Stromal cell of bone marrow (primary cell): ENCODE results near the gene ZNF414.

Experiments used
- DNase-seq: peaks from one replicate; pipeline ENCODE4 v3.0.0-alpha.2; 2012; ENCODE audit warnings: low read depth

The ZNF414 gene

DNA sequence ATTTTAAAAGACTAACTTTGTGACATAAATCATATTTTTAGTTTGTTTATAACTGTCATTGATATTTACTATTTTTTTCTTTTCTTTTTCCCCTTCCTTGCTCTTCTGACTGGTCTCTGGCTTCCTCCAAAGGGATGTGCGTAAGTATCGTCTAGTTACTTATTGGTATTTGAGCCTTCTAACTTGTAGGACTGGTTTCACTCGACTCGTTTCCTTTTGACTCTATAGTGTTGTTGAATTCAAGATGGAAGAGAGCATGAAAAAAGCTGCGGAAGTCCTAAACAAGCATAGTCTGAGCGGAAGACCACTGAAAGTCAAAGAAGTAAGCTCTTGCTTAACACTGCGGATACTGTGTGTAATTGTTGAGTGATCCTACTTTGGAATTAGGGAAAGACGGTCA, 50.6 kb downstream of the ZNF414 start:
- DNase-seq = no peak

DNA sequence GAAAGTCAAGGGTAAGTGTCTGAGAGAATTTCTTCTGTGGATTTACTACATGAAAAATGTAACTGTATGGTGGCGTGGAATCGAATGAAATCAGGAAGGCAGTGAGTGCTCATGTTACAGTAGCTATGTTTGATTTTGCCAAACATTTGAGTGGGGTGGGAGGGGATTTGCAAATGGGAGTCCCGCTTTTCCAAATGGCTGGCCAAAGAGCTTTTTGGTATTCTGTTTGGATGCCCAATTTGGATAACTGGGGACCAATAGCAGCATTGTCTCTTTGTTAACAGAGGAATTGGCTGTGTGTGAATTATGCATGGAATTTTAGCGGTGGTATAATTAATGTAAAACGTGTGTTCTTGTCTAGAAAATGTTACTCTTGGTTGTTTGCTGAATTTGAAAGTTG, 51.4 kb downstream of the ZNF414 start:
- DNase-seq = no peak

DNA sequence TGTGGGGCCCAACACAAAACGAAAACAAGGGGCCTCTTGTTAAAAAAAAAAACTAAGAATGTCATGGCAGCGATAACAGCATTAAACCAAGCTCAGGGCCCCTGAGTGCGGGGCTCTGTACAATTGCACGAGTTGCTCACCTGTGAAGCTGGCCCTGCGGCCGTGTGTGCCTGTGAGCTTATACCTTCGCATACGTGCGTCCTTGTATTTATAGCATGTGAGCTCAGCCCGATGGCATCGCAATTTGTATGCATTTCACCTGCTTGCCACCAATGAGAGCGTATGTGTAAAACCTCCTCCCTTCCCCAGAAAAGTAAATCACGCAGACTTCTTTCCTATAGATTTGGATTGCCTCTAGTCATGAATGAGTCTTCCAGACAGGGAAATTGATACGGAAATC, 52.1 kb downstream of the ZNF414 start:
- DNase-seq = no peak

DNA sequence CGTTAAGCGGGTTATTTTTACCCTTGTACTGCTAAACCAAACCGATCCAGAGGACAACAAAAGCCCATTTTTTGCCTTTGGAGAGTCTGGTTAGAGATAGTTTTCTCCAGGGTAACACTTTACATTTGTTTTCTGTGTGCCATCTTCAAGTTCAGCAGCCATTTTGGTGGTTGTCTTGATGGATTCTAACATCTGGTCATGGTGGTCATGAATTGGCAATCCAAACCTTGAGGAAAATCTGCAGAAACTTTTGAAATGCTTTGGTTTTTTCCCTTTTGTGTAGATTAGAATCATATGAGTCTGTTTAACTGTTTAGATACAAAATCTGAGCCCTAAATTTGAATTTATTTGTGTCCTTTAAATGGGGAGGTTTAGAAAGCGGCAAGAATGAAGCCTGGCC, 52.6 kb downstream of the ZNF414 start:
- DNase-seq = no peak

DNA sequence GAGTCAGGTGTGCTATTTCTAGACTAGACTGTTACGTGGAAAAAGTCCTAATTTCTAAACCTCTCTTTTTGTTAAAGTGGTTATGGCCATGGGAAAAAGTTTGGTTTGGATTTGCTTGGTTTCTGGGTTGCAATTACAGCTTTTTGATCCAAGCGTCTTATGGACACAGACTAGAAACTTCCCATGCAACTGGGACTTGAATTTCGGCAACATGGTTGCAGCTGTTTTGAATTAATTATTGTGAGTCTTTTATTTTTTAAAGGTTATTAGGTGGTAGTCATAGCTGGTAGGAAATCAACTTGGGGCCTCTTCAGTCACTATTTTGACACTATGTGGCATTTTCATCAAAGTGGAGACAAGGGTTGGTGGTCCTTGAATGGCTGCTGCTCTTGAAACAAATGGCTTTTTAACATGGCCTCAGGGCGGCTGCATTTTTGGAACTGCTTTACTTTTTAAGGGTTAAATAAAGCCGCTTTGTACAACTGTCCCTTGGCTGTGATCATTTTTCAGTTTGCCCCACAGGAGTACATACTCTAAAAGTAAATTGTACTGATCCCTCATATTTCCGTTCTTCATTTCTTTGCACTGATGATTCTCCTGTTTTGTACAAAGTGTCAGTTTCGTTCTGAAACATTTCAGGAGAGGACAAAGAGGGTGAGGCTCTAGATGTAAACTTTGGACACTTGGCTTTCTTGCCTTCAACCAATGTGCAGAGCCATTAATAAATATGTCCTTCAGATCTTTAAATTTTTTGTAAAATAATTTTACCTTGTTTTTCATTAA, 53.3 kb downstream of the ZNF414 start:
- DNase-seq = no peak
